Measurements from ENCODE around the gene PAX8.
"Not testable (repeated sequence)": the region's sequence is repeated elsewhere in the genome, so short reads cannot be mapped to it uniquely, and the experiment has no call there.

DNA sequence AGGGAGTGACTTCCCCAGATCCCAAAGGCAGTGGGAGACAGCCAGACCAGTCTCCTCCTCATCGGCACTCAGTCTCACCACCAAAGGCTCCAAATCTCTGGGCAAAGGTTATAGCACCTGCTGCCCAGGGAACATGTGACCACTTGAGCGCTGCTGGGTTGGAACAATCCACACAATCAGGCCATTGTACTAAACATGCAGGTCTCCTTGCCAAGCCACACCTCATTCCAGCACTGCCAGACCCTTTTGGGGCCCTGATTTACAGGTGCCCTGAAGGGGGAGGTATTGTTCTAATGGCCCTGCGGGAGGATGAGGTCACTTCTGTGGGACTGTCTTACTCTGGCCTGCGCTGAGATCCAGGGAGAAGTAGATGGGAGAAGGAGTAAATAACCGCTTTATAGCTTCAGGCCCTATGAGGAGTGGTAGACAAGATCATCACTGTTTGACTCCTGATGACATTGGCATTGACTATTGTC is 10.0 kb upstream of the PAX8 start:
- not testable (repeated sequence) for TF ChIP-seq CTCF, POLR2A (IDR thresholded peaks at IDR 0.05)

Data from lower leg skin (tissue), 3 donors.